Lung (tissue), 12 donors: ENCODE results near the gene GRAMD1B. TPM values are rescaled to one million over a fixed set of nuclear protein-coding genes. Genes with fewer than 3 reads are reported as not detected.

Source experiments
- ATAC-seq: fragments of 200-7000 bp; cut with Tn5 transposase; one replicate; pipeline ENCODE4 v1.9.1; 2020; ENCODE audit warnings: moderate number of reproducible peaks; ENCODE audit not compliant: insufficient read depth, low FRiP score
- DNase-seq, 3 donors: peaks; one replicate each; pipeline ENCODE4 v3.0.0-alpha.2; 2013 to 2017
- H3K27ac ChIP-seq, 2 donors: one replicate each; pipeline ENCODE4 v1.5.1; 2013; ENCODE audit warnings: mild to moderate bottlenecking in 2 of 2, moderate library complexity in 2 of 2, control low read depth in 1 of 2, inconsistent platforms in 1 of 2, low read depth in 1 of 2, low read length in 1 of 2
- H3K27me3 ChIP-seq, 3 donors: one replicate each; pipeline ENCODE4 v1.5.1; 2013; ENCODE audit warnings: low read length in 2 of 3; ENCODE audit not compliant: control insufficient read depth in 3 of 3, insufficient read depth in 3 of 3
- H3K36me3 ChIP-seq, 4 donors: one replicate each; pipeline ENCODE4 v1.5.1; 2013; ENCODE audit warnings: low read length in 4 of 4, mild to moderate bottlenecking in 1 of 4, moderate library complexity in 1 of 4; ENCODE audit not compliant: control insufficient read depth in 4 of 4, insufficient read depth in 4 of 4
- H3K4me1 ChIP-seq, 5 donors: one replicate each; pipeline ENCODE4 v1.5.1; 2013; ENCODE audit warnings: low read length in 5 of 5, mild to moderate bottlenecking in 2 of 5, moderate library complexity in 1 of 5; ENCODE audit not compliant: control insufficient read depth in 5 of 5, insufficient read depth in 5 of 5
- H3K4me3 ChIP-seq: one replicate; pipeline ENCODE4 v1.5.1; 2013; ENCODE audit warnings: mild to moderate bottlenecking, control low read depth, moderate library complexity
- H3K9ac ChIP-seq, 2 donors: one replicate each; pipeline ENCODE4 v1.5.1; 2013; ENCODE audit warnings: low read length in 2 of 2, control low read depth in 1 of 2; ENCODE audit not compliant: insufficient read depth in 1 of 2
- H3K9me3 ChIP-seq, 4 donors: one replicate each; pipeline ENCODE4 v1.5.1; 2013; ENCODE audit warnings: low read length in 3 of 4, mild to moderate bottlenecking in 1 of 4, moderate library complexity in 1 of 4; ENCODE audit not compliant: control insufficient read depth in 4 of 4, insufficient read depth in 3 of 4
- CTCF ChIP-seq: IDR thresholded peaks from 2 replicates; pipeline ENCODE4 v1.5.1; 2012; ENCODE audit warnings: mild to moderate bottlenecking; ENCODE audit errors: control extremely low read depth, extremely low read depth
- WGBS, 2 donors: extraction: QIAGEN DNeasy Blood & Tissue Kit; methylation state at CpG; one replicate each; pipeline ENCODE4 v1.1.7; 2013; 5-methylcytosine and 5-hydroxymethylcytosine counted together
- polyA plus RNA-seq, 2 donors: library from polyadenylated mRNA; stranded (reverse); fragments of 200-250 nt; gene quantifications; one replicate each; pipeline ENCODE4 v1.2.1, GENCODE V29; 2013
- total RNA-seq, 2 donors: library from RNA; depleted of rRNA in 1 of 2; stranded (reverse); fragments of >200 nt in 1 of 2; gene quantifications; one replicate each; pipeline ENCODE4 v1.2.1, GENCODE V29; 2014 to 2021
- donor health status: control.
- donor health status: control.
- donor health status: Bipolar disorder and iron deficiency.
- donor health status: healthy.
- donor health status: DM: yes; HTN: yes; CAD: no.

Gene GRAMD1B
- total and polyA plus RNA-seq, 4 donors, result 1.4 to 6.0 (median 3.3) TPM

GRCh38 chr11:123405123-123405592 lies 24.9 kb upstream of the GRAMD1B start:
- no peak for ATAC-seq
- H3K9me3 ChIP-seq, result no peaks in the 10 kb centered on the region
- peaks cover 0 to 13% (median 6%) of the 10 kb centered on the region in 3 donors for H3K27me3 ChIP-seq
- peak; percentile 56 to 80 (median 78) for DNase-seq
- peaks cover 0 to 13% (median 9%) of the 10 kb centered on the region in 5 donors for H3K4me1 ChIP-seq
- no peak overlapping the region for H3K4me3 ChIP-seq
- 67 to 71% methylated on average over 5 of the region's 5 CpGs for WGBS, 2 donors
- no peak overlapping the region for H3K9ac ChIP-seq
- H3K36me3 ChIP-seq, result no peaks in the 10 kb centered on the region
- H3K27ac ChIP-seq, result peak overlapping the region in 1 of 2 donors; percentile 80
- no peak for TF ChIP-seq CTCF

GRCh38 chr11:123406441-123407129 lies 23.5 kb upstream of the GRAMD1B start:
- WGBS, 2 donors, result 63 to 77% methylated on average over 4 of the region's 4 CpGs
- no peak overlapping the region for H3K4me3 ChIP-seq
- H3K27me3 ChIP-seq, result peaks cover 0 to 13% (median 6%) of the 10 kb centered on the region in 3 donors
- no peak for DNase-seq
- ATAC-seq, result no peak
- H3K4me1 ChIP-seq, result peaks cover 0 to 13% (median 9%) of the 10 kb centered on the region in 5 donors
- H3K9me3 ChIP-seq, result no peaks in the 10 kb centered on the region
- H3K36me3 ChIP-seq, result no peaks in the 10 kb centered on the region
- H3K27ac ChIP-seq, result peak overlapping the region in 1 of 2 donors; percentile 77
- H3K9ac ChIP-seq, result no peak overlapping the region
- TF ChIP-seq CTCF, result no peak

- peak; percentile 49 to 71 (median 52) for DNase-seq
- peak; percentile 39 for TF ChIP-seq CTCF
Measured at GRCh38 chr11:123407130-123407995, 22.7 kb upstream of the GRAMD1B start.

More at GRCh38 chr11:123407130-123407995, 22.7 kb upstream of the GRAMD1B start:
- H3K27ac ChIP-seq, result peak overlapping the region in 1 of 2 donors; percentile 66
- no peaks in the 10 kb centered on the region for H3K9me3 ChIP-seq
- peaks cover 0 to 15% (median 6%) of the 10 kb centered on the region in 3 donors for H3K27me3 ChIP-seq
- peaks cover 0 to 13% (median 11%) of the 10 kb centered on the region in 5 donors for H3K4me1 ChIP-seq
- H3K4me3 ChIP-seq, result no peak overlapping the region
- 5 to 6% methylated on average over 7 of the region's 7 CpGs for WGBS, 2 donors
- H3K36me3 ChIP-seq, result no peaks in the 10 kb centered on the region
- H3K9ac ChIP-seq, result no peak overlapping the region
- no peak for ATAC-seq
